GM18507 (cell line): Measurements from ENCODE around the gene TMEM170A.
A peak's percentile ranks its signal among the peaks of the same experiment; 100 is the strongest.

Source experiments
- DNase-seq: peaks from one replicate; pipeline ENCODE4 v3.0.0; 2011; ENCODE audit warnings: low read depth; ENCODE audit not compliant: insufficient read length; ENCODE audit errors: extremely low spot score
- FAIRE-seq: peaks from 2 replicates; lab custom pipeline; 2011; peaks lifted over from hg19 to GRCh38; lab: Jason Lieb, UNC

The TMEM170A gene

GRCh38 chr16:75415169-75415905, 49.2 kb downstream of the TMEM170A start:
- DNase-seq (no peak), FAIRE-seq (no peak)

- no peak for FAIRE-seq
- no peak for DNase-seq
Observed at GRCh38 chr16:75413951-75414350, 50.5 kb downstream of the TMEM170A start.

GRCh38 chr16:75406943-75407342, 57.5 kb downstream of the TMEM170A start:
- FAIRE-seq (no peak), DNase-seq (no peak)

GRCh38 chr16:75402821-75403475, 61.5 kb downstream of the TMEM170A start:
- DNase-seq, result no peak

GRCh38 chr16:75402159-75402820, 62.2 kb downstream of the TMEM170A start:
- no peak for DNase-seq

More at GRCh38 chr16:75402821-75403475, 61.5 kb downstream of the TMEM170A start:
- FAIRE-seq, result peak; percentile 56

GRCh38 chr16:75401691-75402090, 62.8 kb downstream of the TMEM170A start:
- DNase-seq (no peak), FAIRE-seq (no peak)

More at GRCh38 chr16:75402159-75402820, 62.2 kb downstream of the TMEM170A start:
- no peak for FAIRE-seq

- FAIRE-seq (no peak), DNase-seq (no peak)
Observed at GRCh38 chr16:75398333-75398732, 66.2 kb downstream of the TMEM170A start.

- DNase-seq, result no peak
- no peak for FAIRE-seq
Observed at GRCh38 chr16:75394941-75395340, 69.5 kb downstream of the TMEM170A start.
